HFF-Myc (cell line): Measurements from ENCODE around the gene CTSC.

Experiments used
- DNase-seq: peaks from one replicate; pipeline ENCODE4 v3.0.0-alpha.2; 2011; ENCODE audit warnings: low read depth; ENCODE audit errors: extremely low read depth
- H3K4me3 ChIP-seq: replicated peaks from 2 replicates; pipeline ENCODE4 v1.5.1; 2011; ENCODE audit warnings: low read depth, mild to moderate bottlenecking, control low read depth, low read length
- TF ChIP-seq, protein P1 (sequence below): IDR thresholded peaks from 2 replicates; pipeline ENCODE4 v1.5.1; 2012; ENCODE audit warnings: mild to moderate bottlenecking, low read depth, low read length, control low read depth; ENCODE audit errors: missing control alignments

Gene CTSC

DNA sequence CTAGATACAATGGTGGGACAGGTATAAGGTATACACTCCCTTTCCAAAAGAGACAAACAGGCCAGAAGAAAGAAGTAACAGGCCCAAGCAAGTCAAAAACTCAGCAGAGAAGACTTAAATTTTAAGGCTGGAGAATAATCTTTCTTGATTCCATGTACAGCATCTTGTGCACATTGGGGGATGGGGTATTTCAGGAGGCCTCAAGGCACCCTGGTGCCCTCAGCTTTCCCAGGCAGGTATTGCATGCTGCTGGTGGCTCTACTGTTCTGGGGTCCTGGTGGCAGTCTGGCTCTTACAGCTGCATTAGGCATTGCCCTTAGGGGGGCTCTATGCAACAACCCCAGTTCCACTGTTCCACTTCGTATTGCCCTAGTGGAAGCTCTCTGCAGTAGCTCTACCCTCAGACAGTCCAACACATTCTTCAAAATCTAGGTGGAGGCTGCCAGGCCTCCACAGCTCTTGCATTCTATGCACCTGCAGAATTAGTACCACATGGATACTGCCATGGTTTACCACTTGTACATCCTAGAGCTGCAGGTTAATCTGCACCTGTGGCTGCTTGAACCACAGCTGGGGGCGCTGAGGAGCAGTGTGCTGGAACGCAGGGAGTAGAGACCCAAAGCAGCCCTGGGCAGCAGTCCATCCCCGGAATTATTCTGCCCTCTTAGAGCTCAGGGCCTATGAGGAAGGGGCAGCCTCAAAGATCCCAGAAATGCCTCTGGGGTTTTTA lies 4.2 kb upstream of the CTSC start:
- no peak overlapping the region for H3K4me3 ChIP-seq
- TF ChIP-seq, protein P1, sequence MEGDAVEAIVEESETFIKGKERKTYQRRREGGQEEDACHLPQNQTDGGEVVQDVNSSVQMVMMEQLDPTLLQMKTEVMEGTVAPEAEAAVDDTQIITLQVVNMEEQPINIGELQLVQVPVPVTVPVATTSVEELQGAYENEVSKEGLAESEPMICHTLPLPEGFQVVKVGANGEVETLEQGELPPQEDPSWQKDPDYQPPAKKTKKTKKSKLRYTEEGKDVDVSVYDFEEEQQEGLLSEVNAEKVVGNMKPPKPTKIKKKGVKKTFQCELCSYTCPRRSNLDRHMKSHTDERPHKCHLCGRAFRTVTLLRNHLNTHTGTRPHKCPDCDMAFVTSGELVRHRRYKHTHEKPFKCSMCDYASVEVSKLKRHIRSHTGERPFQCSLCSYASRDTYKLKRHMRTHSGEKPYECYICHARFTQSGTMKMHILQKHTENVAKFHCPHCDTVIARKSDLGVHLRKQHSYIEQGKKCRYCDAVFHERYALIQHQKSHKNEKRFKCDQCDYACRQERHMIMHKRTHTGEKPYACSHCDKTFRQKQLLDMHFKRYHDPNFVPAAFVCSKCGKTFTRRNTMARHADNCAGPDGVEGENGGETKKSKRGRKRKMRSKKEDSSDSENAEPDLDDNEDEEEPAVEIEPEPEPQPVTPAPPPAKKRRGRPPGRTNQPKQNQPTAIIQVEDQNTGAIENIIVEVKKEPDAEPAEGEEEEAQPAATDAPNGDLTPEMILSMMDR, result peak; percentile 14
- DNase-seq, result no peak

DNA sequence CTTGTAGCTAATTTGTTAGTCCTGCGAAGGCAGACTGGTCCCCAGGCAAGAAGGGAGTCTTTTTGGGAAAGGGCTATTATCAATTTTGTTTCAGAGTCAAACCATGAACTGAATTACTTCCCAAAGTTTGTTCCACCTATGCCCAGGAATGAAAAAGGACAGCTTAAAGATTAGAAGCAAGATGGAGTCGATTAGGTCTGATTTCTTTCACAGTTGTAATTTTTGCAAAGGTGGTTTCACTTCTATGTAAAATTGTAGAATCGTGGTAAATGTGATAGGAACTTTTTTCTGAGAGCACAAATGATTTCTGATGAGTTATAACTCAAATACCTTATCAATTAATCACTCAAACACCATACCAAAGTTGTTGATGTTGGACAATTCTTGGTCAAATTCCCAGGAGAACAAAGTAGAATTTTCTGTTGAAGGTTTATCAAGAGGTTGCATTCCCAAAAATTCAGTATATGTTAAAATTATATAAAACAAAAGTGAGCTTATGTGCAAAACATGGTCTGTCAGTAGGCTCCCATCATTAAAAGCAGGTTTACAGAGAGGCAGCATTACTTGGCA lies 2.9 kb upstream of the CTSC start:
- no peak overlapping the region for H3K4me3 ChIP-seq
- TF ChIP-seq, protein P1, result no peak
- DNase-seq, result no peak

DNA sequence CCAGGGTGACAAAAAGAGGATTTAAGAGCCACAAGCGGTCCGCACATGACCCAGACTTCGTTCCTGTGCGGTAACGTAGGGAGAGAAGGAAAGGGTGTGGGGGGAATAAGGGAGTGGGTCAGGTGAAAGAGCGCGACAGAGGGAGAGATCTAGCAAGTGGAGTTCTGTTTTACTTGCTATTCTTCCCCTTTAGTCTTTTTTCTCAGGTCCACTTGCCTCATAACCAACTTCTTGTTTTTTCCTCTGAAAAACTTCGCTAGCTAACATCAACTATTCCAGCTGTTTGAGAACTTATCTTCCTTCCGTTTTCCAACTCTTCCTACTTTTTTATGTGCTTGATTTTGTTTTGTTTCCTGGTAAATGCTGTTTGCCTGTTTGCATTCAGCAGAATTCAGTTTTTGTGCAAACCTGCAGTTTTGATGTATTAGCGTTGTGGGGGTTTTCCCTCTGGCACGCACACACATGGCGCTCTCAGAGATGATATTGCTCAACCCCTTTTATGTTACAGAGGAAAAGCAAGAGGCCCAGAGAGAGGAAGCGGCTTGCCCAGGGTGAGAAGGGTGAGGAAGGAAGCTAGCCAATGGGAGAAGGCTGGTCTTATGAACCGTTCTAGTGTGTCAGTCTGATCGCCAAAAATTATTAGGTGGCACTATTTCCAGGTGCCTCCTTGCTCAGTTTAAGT lies 592 bp upstream of the CTSC start:
- TF ChIP-seq, protein P1, result no peak
- DNase-seq, result peak; percentile 47

DNA sequence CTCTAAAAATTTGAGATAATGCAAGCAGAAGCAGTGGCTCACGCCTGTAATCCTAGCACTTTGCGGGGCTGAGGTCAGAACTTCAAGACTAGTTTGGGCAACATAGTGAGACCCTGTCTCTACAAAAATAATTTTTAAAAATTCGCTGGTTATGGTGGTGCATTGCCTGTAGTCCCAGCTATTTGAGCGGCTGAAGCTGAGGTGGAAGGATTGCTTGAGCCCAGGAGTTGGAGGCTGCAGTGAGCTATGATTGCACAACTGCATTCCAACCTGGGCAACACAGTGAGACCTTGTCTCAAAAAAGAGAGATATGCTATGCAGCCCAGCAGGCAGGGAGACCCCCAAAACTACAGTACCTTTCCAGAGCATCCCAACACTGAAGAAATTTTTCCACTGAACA lies 2.3 kb downstream of the CTSC start:
- H3K4me3 ChIP-seq, result peak overlapping the region; percentile 76
- TF ChIP-seq, protein P1, result no peak
- no peak for DNase-seq

More for the DNA sequence above, 592 bp upstream of the CTSC start:
- peak overlapping the region; percentile 76 for H3K4me3 ChIP-seq

DNA sequence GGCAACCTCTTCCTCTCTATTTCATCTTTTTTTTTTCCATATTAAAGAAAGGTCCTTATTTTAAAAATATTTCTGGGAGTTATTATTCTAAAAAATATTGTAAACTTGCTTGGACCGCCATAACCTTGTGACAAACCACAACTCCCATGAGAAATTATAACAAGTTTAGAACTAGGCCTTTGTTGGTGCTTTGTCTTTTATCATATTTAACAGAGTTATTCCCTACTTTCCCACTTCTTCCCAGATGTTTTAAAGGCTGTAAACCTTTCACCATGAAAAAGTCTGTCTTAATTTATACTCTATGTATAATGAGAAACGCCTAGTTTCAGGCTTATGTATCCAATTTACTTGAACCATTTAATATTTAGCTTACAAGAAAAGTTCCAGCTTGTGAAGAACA lies 3.7 kb downstream of the CTSC start:
- H3K4me3 ChIP-seq, result peak overlapping the region; percentile 76
- DNase-seq, result no peak
- TF ChIP-seq, protein P1, result no peak

DNA sequence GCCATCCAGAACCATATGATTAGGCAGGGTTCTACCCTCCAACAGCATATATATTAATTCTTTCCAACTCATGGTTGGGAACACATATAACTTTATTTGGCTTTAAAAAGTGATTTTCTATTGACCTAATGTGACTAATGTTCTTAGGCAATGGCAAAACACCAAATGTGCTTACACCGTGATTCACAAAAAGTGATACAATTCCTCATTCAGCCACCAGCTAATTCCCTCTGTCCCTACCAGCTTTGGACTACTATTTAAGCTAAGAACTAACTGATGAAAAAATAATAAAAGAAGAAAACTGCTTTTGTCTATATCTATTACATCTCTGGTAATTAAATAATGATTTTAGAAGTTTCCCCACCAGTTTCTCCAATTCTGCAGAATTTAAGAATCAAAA lies 4.7 kb downstream of the CTSC start:
- no peak overlapping the region for H3K4me3 ChIP-seq
- DNase-seq, result no peak
- TF ChIP-seq, protein P1, result no peak
